Activated T-helper 17 cell treated with anti-CD3 and anti-CD28 coated beads, Interleukin-2, amount 50 U/mL, for 72 hours (primary cell): ENCODE measurements around the gene PDK4. TPM values are rescaled to one million over a fixed set of nuclear protein-coding genes. Genes with fewer than 3 reads are reported as not detected.

Experiments used
- ATAC-seq: fragments of 150-1000 bp; cut with Tn5 transposase; replicated peaks from 2 replicates; pipeline ENCODE4 v1.10.0; 2021; ENCODE audit warnings: mild to moderate bottlenecking, moderate library complexity
- H3K27ac Mint-ChIP-seq: one replicate; pipeline ENCODE4 v1.8.0; 2022; ENCODE audit warnings: mixed read lengths
- H3K27me3 Mint-ChIP-seq: one replicate; pipeline ENCODE4 v1.8.0; 2022; ENCODE audit warnings: mixed read lengths
- H3K36me3 Mint-ChIP-seq: one replicate; pipeline ENCODE4 v1.8.0; 2022; ENCODE audit warnings: low read depth, mild to moderate bottlenecking, mixed read lengths
- H3K4me1 Mint-ChIP-seq: one replicate; pipeline ENCODE4 v1.8.0; 2022; ENCODE audit warnings: mixed read lengths
- H3K4me3 Mint-ChIP-seq: one replicate; pipeline ENCODE4 v1.8.0; 2022; ENCODE audit warnings: mild to moderate bottlenecking, mixed read lengths
- H3K9me3 Mint-ChIP-seq: one replicate; pipeline ENCODE4 v1.8.0; 2022; ENCODE audit warnings: mixed read lengths
- total RNA-seq, 2 donors: library from RNA; stranded (reverse); gene quantifications; one replicate each; pipeline ENCODE4 v1.2.3, GENCODE V29; 2022

The PDK4 gene
- total RNA-seq, 2 donors from 2014 or later: not detected

DNA sequence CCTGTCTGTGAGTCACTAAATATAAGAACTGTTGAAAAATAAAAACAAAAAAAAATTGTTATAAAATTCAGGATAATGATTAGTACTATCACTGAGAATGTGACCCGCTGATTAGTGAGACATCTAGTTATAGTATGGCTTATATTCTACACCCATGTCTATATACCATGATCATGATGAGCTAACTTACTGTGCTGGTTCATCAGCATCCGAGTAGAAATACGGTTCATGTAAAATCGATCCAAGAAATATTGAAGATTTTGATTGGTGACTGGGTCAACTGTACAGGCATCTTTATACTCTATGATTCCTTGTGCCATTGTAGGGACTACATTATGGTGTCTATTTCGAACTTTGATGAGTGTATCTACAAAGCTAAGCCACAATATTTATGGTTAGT lies 3.7 kb downstream of the PDK4 start:
- no peak overlapping the region for H3K27ac Mint-ChIP-seq
- H3K9me3 Mint-ChIP-seq: no peaks in the 10 kb centered on the region
- H3K4me1 Mint-ChIP-seq: no peaks in the 10 kb centered on the region
- H3K4me3 Mint-ChIP-seq: no peak overlapping the region
- no peaks in the 10 kb centered on the region for H3K36me3 Mint-ChIP-seq
- no peak for ATAC-seq
- H3K27me3 Mint-ChIP-seq: peaks cover 11% of the 10 kb centered on the region

DNA sequence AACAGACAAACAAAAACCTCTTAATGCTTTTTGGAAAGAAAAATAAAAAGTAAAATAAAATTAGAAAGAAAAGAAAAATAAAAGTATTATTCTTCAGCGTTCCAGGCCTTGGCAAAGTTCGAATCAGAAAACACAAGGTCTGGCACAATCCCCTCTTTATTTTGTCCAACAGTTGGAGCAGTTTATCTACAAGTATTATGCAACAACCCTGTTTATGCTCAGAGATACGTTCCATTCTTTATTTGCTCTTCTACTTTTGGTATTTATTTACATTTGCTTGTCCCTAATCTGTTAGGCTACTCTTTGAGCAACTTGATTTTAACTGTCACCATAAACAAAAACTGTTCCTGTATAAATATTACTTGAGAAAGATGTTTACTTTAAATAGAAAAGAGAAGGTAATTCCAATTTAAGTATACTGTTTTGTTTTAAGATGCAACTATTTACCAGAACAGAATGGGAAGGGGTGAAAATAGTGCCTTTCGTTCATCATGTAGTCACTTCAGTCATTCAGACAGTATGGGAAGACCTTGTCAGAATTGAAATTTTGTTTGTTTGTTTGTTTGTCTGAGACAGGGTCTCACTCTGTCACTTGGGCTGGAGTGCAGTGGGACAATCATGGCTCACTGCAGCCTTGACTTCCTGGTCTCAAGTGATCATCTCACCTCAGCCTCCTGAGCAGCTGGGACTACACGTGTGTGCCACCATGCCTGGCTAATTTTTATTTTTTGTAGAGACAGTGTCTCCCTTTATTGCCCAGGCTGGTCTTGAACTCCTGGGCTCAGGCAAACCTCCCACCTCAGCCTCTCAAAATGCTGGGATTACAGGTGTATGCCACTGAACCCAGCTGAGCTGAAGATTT lies 5.7 kb downstream of the PDK4 start:
- no peaks in the 10 kb centered on the region for H3K36me3 Mint-ChIP-seq
- H3K27ac Mint-ChIP-seq: no peak overlapping the region
- ATAC-seq: no peak
- no peak overlapping the region for H3K4me3 Mint-ChIP-seq
- no peaks in the 10 kb centered on the region for H3K4me1 Mint-ChIP-seq
- peaks cover 4% of the 10 kb centered on the region for H3K27me3 Mint-ChIP-seq
- no peaks in the 10 kb centered on the region for H3K9me3 Mint-ChIP-seq

DNA sequence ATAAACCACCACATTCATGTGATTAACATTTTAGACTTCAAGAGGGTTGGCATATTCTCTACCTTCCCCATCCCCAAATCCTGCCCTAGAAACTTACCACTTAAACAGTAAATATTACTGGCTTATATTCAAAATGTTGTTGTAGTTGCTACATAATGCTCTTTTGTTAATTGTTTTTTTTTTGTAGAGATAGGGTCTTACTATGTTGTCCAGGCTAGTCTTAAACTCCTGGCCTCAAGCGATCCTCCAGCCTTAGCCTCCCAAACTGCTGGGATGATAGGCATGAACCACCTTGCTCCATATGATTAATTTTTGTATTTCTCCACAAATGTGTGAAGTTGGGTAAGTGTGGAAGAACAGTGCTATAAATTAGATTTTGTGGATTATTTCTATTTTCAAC lies 6.5 kb downstream of the PDK4 start:
- H3K9me3 Mint-ChIP-seq: no peaks in the 10 kb centered on the region
- H3K27me3 Mint-ChIP-seq: no peaks in the 10 kb centered on the region
- H3K4me1 Mint-ChIP-seq: no peaks in the 10 kb centered on the region
- no peaks in the 10 kb centered on the region for H3K36me3 Mint-ChIP-seq
- H3K4me3 Mint-ChIP-seq: no peak overlapping the region
- no peak overlapping the region for H3K27ac Mint-ChIP-seq
- no peak for ATAC-seq

DNA sequence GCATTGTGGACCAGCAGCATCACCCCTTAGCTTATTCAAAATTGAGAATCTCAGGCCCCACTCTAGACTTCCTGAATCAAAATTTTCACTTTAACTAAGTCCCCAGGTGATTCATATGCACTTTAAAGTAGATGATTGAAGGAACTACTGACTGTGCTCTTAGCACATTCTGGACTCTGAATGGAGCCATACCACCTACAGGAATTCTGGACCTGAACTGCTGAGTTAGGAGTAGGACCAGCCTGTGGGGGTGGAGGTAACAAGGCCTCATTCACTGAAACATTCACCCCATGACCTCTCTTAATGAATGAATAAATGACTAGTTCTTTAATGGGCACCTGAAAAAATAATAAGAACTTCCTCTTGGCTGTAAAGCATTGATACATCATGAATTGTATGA lies 7.3 kb downstream of the PDK4 start:
- H3K4me1 Mint-ChIP-seq: no peaks in the 10 kb centered on the region
- no peak overlapping the region for H3K4me3 Mint-ChIP-seq
- H3K36me3 Mint-ChIP-seq: no peaks in the 10 kb centered on the region
- H3K27ac Mint-ChIP-seq: no peak overlapping the region
- H3K9me3 Mint-ChIP-seq: no peaks in the 10 kb centered on the region
- no peak for ATAC-seq
- peaks cover 3% of the 10 kb centered on the region for H3K27me3 Mint-ChIP-seq

DNA sequence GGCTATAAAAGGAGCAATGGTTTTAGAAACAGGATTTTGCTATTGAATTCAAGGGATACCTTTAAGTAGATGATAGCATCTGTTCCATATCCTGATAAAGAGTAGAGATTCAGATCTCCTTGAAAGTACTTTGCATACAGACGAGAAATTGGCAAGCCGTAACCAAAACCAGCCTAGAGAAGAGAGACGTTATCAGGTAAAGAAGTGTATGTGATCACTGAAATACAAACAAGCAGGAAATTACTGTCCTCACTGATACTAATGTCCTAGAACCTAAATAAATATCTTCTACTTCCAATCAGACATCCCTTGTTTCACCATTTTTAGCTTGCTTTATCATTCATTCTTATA lies 9.4 kb downstream of the PDK4 start:
- Mint-ChIP-seq H3K9me3 (no peaks in the 10 kb centered on the region), H3K4me1 (no peaks in the 10 kb centered on the region), H3K36me3 (no peaks in the 10 kb centered on the region), H3K27ac (no peak overlapping the region), H3K27me3 (peaks cover 4% of the 10 kb centered on the region), H3K4me3 (no peak overlapping the region)
- no peak for ATAC-seq

DNA sequence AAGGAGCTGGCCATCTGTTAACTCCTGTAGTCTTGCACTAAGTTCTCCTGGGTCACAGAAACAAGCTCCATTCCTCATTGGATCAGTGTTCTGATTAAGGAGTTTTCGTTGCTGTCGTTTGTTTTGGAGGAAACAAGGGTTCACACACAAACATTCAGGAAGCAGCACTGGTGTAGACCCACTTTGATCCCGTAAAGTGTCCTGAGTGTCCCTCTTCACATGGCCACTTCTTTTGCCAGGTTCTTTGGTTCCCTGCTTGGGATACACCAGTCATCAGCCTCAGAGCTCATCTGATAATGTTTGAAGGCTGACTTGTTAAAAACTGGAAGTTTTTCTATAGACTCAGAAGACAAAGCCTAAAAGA lies 10.9 kb downstream of the PDK4 start:
- no peak for ATAC-seq
- Mint-ChIP-seq H3K27ac (no peak overlapping the region), H3K36me3 (no peaks in the 10 kb centered on the region), H3K4me3 (no peak overlapping the region), H3K27me3 (peaks cover 4% of the 10 kb centered on the region), H3K4me1 (no peaks in the 10 kb centered on the region), H3K9me3 (no peaks in the 10 kb centered on the region)

DNA sequence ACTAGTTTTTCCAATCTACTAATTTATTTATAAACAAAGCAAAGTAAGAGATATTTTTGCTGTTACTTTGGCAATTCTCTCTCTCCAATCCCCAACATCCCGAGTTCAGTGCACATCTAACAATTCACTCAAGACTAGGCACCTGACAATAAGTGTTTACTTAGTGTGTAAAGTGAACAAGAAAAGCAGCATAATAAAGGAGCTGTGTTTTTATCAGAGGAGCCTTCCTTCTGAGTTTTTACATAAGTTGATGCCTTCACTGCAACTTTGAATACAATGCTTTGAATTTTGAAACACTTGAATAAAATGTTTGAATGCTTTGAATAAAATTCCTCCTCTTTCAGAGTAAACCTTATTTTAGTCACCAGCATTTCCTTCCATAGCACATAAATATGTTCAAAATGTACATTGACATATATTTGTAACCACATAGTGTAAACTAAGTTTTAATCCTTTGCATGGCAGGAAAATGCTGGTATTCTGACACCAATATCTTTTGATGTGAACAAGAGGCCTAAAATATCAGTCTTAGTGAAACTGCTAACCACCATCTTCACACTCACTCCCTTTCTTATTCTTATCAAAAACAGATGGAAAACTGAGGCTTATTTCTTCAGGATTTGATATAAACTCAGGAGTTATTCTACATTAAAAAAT lies 11.4 kb downstream of the PDK4 start:
- ATAC-seq: no peak
- Mint-ChIP-seq H3K4me3 (no peak overlapping the region), H3K4me1 (no peaks in the 10 kb centered on the region), H3K9me3 (no peaks in the 10 kb centered on the region), H3K27ac (no peak overlapping the region), H3K36me3 (no peaks in the 10 kb centered on the region), H3K27me3 (peaks cover 4% of the 10 kb centered on the region)

DNA sequence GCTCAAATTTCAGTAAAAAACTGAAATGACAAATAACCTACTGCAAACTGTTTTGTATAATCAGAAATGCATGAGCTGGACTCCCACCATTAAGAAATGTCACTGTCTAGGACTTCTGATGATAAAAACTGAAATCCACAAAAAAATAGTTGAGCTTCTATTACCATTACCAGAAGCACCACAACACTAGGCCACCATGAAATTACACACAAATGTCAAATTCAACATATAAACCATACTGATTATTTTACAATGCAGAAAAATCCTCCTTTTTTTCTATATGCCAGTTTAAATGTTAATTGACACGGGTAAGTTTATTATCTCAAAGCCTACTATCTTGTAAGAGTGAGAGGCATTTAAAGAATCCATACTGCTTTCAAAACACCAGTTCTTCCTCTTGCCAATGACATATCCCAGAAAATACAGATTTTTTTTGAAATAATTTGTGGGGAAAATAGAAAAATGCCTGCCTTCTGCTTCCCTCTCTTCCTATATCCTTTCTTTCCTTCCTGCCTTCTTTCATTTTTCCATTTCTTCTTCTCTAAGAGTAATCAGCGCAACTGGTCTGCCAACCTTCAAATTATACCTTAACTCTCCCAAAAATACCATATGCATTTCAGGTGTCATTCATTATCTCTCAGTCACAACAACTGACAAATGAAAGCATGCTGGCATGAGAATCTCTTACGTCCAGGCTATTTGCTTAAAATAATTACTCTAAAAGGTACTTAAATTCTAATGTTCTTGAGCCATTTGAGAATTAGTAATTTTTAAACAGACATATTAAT lies 12.3 kb downstream of the PDK4 start:
- H3K36me3 Mint-ChIP-seq: no peaks in the 10 kb centered on the region
- H3K9me3 Mint-ChIP-seq: no peaks in the 10 kb centered on the region
- H3K27me3 Mint-ChIP-seq: peaks cover 4% of the 10 kb centered on the region
- no peak for ATAC-seq
- no peaks in the 10 kb centered on the region for H3K4me1 Mint-ChIP-seq
- no peak overlapping the region for H3K27ac Mint-ChIP-seq
- no peak overlapping the region for H3K4me3 Mint-ChIP-seq

DNA sequence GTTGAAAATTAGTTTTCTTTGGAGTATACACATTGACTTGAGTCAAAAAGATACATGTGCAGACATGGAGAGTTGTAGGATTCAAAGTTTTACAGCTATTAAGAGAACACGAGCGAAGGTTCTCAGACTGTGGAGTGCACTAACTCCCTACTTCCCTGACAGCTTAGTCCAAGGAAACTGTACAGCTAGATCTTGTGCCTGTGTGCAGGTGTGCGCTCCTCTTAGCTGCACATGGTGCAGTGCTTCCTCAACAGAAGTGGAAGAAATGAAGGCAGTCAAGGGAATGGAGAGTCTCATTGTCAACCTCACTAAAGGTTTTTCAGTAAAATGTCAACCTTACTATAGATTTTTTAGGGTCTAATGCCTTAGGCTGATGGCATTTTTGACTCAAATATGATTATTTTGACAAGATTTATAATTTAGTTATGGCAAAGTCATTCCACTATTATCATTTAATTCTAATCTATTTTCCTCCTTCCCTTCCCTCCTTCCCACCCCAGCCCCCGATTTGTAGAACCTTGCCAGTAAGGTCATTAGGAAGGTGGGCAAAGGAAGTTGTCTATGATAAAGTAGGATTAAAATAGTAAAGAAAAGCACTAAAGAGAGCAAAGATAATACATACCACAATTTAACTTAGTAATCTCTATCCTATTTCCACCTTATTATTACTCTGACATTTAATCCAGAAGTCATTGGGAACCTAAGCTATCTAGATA lies 13.6 kb downstream of the PDK4 start:
- Mint-ChIP-seq H3K27me3 (peaks cover 4% of the 10 kb centered on the region), H3K9me3 (no peaks in the 10 kb centered on the region)
- ATAC-seq: no peak

DNA sequence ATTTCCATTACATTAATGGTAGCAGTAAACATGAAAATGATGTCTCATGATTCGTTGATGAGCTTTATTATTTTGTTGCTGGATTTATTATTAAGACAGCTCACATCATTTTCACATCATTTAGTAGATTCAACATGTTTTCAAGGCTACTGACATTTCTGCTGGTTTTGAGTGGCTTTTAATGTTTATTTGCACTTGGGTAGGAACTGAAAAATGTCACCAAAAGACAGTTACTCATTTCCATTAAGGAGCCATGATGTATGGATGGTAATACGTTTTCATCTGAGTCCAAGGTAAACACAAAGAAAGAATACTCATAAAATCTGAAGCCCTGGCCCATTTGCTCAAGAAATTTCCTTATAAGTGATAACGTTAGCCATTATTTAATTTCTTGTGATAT lies 14.8 kb downstream of the PDK4 start:
- Mint-ChIP-seq H3K36me3 (no peaks in the 10 kb centered on the region), H3K4me3 (no peak overlapping the region), H3K27me3 (peaks cover 4% of the 10 kb centered on the region), H3K27ac (no peak overlapping the region), H3K9me3 (no peaks in the 10 kb centered on the region), H3K4me1 (no peaks in the 10 kb centered on the region)
- ATAC-seq: no peak

More for the DNA sequence above, 13.6 kb downstream of the PDK4 start:
- no peaks in the 10 kb centered on the region for H3K36me3 Mint-ChIP-seq
- no peaks in the 10 kb centered on the region for H3K4me1 Mint-ChIP-seq
- no peak overlapping the region for H3K27ac Mint-ChIP-seq
- no peak overlapping the region for H3K4me3 Mint-ChIP-seq

DNA sequence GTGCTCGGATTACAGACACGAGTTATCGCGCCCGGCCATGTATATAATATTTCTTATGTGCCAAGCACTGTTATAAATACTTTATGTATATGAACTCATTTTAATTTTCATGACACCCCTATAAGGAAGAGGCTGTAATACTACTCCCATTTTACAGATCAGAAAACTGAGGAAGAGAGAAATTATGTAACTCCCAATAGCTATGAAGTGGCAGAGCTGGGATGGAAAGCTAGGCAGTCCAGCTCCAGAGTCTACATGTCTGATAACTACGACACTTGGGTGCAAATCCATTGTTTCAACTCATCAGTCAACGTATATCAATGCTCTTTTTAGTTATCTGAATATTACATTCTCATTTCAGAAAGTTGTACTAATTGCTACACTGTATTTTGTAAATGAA lies 17.0 kb downstream of the PDK4 start:
- Mint-ChIP-seq H3K4me1 (no peaks in the 10 kb centered on the region), H3K36me3 (no peaks in the 10 kb centered on the region), H3K4me3 (no peak overlapping the region), H3K9me3 (peaks cover 4% of the 10 kb centered on the region), H3K27ac (no peak overlapping the region), H3K27me3 (peaks cover 8% of the 10 kb centered on the region)
- no peak for ATAC-seq

DNA sequence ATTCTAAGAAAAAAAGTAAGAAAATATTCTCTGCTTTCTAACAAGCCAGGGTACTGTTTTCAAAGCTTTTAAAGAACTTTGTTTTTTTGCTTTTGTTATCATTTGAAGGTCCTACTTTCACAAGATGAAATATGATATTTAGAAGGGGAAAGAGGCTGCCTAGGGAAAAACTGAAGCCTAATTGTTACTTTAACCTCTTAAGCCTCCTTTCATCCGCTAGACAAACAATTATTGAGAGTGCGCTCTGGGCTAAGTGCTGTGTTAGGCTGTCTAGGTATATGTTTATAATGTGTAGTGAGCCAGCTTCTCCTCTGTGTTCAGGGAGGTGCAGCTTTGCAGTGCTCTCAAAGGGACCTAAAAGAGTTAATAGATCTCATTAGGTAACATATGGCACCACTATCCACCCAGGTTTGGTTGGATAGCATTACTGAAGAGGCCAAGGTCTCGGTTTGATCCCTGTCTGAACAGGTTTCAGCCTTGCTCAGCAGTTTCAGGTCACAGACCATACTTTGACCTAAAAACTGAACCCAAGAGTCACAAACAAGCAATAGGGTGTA lies 17.9 kb downstream of the PDK4 start:
- Mint-ChIP-seq H3K36me3 (no peaks in the 10 kb centered on the region), H3K4me1 (no peaks in the 10 kb centered on the region), H3K27me3 (peaks cover 5% of the 10 kb centered on the region), H3K27ac (no peak overlapping the region), H3K4me3 (no peak overlapping the region), H3K9me3 (peaks cover 4% of the 10 kb centered on the region)
- no peak for ATAC-seq

DNA sequence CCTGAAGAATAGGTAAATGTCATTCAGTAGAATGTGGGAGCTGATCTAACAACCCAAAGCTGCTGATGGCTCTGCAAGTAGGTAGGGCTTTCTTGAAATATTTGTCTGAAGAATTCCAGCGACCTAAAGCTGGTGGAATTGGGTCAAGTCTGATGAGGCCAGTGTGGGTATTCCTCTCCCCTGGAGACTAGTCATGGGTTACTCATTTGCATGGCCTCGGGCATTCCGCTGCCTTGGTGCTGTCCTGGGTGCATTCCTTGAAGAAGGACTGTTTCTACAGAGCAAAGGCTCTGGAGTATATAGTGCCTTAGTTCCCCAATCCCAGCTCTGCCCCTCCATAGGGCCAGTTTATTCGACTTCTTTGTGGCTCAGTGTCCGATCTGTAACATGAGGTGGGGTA lies 19.2 kb downstream of the PDK4 start:
- ATAC-seq: no peak
- Mint-ChIP-seq H3K27me3 (peaks cover 8% of the 10 kb centered on the region), H3K36me3 (no peaks in the 10 kb centered on the region), H3K27ac (no peak overlapping the region), H3K9me3 (peaks cover 4% of the 10 kb centered on the region), H3K4me3 (no peak overlapping the region), H3K4me1 (no peaks in the 10 kb centered on the region)

DNA sequence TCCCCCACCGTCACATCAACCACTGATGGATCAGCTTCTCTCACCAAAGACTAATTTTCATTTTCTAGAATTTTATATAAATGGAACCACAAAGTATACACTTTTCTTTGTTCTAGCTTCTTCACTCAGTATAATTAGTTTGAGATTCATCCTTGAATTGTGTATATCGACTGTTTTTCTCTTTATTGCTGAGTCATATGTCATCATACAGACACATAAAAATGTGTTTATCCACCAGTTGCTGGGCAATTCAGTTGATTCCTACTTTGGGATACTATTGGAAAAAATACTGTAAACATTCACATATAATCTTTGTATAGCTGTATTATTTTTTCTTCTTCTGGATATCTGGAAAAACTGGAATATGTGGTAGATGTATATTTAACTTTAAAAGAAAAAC lies 26.6 kb downstream of the PDK4 start:
- Mint-ChIP-seq H3K27me3 (peaks cover 6% of the 10 kb centered on the region), H3K36me3 (no peaks in the 10 kb centered on the region), H3K4me3 (no peak overlapping the region), H3K4me1 (no peaks in the 10 kb centered on the region), H3K9me3 (peaks cover 4% of the 10 kb centered on the region), H3K27ac (no peak overlapping the region)
- ATAC-seq: no peak
